Psoas muscle (tissue), 8 donors: ENCODE measurements around the gene ATG16L2. TPM values are rescaled to one million over a fixed set of nuclear protein-coding genes. Genes with fewer than 3 reads are reported as not detected.
"Not testable (repeated sequence)": the region's sequence is repeated elsewhere in the genome, so short reads cannot be mapped to it uniquely, and the experiment has no call there.

Experiments
- ATAC-seq, 4 donors: fragments of 200-7000 bp; cut with Tn5 transposase; one replicate each; pipeline ENCODE4 v1.9.1; 2020; ENCODE audit warnings: moderate library complexity in 3 of 4, mild to moderate bottlenecking in 2 of 4
- DNase-seq, 2 donors: peaks; one replicate each; pipeline ENCODE4 v3.0.0-alpha.2; 2020
- H3K27ac ChIP-seq: fragments of 200-600 bp; one replicate; pipeline ENCODE4 v1.8.0; 2022
- H3K27me3 ChIP-seq, 3 donors: fragments of 200-600 bp in 1 of 3; one replicate each; pipeline versions ENCODE4 v1.6.1 to v1.8.0; 2013 to 2022; ENCODE audit warnings: low read length in 2 of 3, mild to moderate bottlenecking in 2 of 3, moderate library complexity in 1 of 3; ENCODE audit not compliant: insufficient read depth in 3 of 3
- H3K36me3 ChIP-seq, 2 donors: fragments of 200-600 bp in 1 of 2; one replicate each; pipeline versions ENCODE4 v1.6.1 to v1.8.0; 2013 to 2022; ENCODE audit warnings: low read depth in 1 of 2, mild to moderate bottlenecking in 1 of 2, moderate library complexity in 1 of 2; ENCODE audit not compliant: insufficient read depth in 1 of 2
- H3K4me1 ChIP-seq: fragments of 200-600 bp; one replicate; pipeline ENCODE4 v1.8.0; 2022
- H3K4me3 ChIP-seq: fragments of 200-600 bp; one replicate; pipeline ENCODE4 v1.8.0; 2022; ENCODE audit warnings: mild to moderate bottlenecking
- H3K9me3 ChIP-seq: fragments of 200-600 bp; one replicate; pipeline ENCODE4 v1.8.0; 2022
- WGBS, 3 donors: extraction: QIAGEN DNeasy Blood & Tissue Kit; methylation state at CpG; one replicate each; pipeline versions ENCODE4 v1.1.6 to v1.1.7; 2013; 5-methylcytosine and 5-hydroxymethylcytosine counted together
- intact Hi-C, 2 donors: fragments of 100-400 bp; cut with DNase I; formaldehyde crosslinking; loops; one replicate each; pipeline versions ENCODE4 v1.11.0 to v1.14.2; 2022
- polyA plus RNA-seq, 3 donors: library from polyadenylated mRNA; stranded (reverse); fragments of 200-250 nt; gene quantifications; one replicate each; pipeline ENCODE4 v1.2.3, GENCODE V29; 2013
- total RNA-seq, 4 donors: library from RNA; stranded (reverse); fragmentation: NEBNext Ultra II Directional in 2 of 4; extraction: Animal tissue kit (Norgen Biotek cat#: 25700) in 2 of 4; gene quantifications; one replicate each; pipeline versions ENCODE4 v1.2.1 to v1.2.4, GENCODE V29; 2021 to 2023
- TF ChIP-seq, protein P1 (sequence below): fragments of 200-600 bp; IDR thresholded peaks from one replicate; pipeline ENCODE4 v1.8.0; 2022; ENCODE audit warnings: antibody characterized with exemption
- donor health status: healthy with polysubstance abuse.
- donor health status: DM: no; HTN: no; CAD: no; lungs with moderate emphysema.
- donor health status: Bipolar disorder and iron deficiency.
- donor health status: healthy.
- donor health status: DM: yes; HTN: yes; CAD: no.
- donor health status: DM: no; HTN: no; CAD: no.
- donor health status: DM: no; HTN: no; CAD: no.
- donor health status: DM: yes; HTN: yes; CAD: no.

ATG16L2 gene
- total and polyA plus RNA-seq, 7 donors, result 3.9 to 9.6 (median 4.9) TPM

DNA sequence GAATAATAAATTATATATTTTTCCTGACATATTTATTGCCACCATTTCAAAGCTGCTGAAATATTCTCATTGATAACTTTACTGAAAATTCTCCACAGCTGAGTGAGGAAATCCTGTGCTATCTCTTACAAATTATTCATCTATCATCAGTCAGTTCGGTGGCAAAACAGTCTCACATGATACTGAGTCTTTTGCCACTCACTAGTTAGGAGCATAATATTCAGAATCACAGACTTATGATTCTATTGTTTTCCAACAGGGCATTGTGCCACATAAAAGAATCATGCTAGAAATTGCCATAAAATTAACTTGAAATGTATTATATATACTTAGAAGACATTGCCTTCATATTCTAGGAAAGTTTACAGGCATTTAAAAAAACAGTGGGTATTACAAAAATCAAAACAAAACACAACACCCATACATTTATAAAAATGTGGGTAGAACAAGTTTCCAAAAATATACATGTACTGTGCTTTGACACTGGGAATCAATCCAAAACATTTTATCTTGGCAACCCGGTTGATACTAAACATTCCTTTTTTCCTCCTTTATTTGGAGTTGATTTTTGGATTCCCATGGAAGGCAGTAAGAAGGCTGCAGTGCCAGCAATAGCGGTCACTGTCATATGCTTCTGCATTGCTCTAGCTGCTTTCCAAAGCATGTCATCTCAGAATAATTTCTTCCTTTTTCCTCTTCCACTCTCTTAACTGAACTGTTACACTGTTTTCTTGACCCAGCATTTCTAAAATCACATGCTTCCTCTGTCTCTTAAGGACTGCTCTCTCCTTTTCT lies 42.5 kb downstream of the ATG16L2 start:
- Histone ChIP-seq H3K4me1 (peaks cover 5% of the 10 kb centered on the region), H3K9me3 (no peaks in the 10 kb centered on the region), H3K27me3 (no peaks in the 10 kb centered on the region), H3K36me3 (peaks cover 0 to 5% of the 10 kb centered on the region in 2 donors), H3K27ac (no peak overlapping the region), H3K4me3 (no peak overlapping the region)
- TF ChIP-seq, protein P1, sequence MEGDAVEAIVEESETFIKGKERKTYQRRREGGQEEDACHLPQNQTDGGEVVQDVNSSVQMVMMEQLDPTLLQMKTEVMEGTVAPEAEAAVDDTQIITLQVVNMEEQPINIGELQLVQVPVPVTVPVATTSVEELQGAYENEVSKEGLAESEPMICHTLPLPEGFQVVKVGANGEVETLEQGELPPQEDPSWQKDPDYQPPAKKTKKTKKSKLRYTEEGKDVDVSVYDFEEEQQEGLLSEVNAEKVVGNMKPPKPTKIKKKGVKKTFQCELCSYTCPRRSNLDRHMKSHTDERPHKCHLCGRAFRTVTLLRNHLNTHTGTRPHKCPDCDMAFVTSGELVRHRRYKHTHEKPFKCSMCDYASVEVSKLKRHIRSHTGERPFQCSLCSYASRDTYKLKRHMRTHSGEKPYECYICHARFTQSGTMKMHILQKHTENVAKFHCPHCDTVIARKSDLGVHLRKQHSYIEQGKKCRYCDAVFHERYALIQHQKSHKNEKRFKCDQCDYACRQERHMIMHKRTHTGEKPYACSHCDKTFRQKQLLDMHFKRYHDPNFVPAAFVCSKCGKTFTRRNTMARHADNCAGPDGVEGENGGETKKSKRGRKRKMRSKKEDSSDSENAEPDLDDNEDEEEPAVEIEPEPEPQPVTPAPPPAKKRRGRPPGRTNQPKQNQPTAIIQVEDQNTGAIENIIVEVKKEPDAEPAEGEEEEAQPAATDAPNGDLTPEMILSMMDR, result no peak
- intact Hi-C loops, result no loop called here
- WGBS, 3 donors, result 12 to 18% (median 16%) methylated on average over 3 of the region's 3 CpGs
- no peak for DNase-seq
- no peak for ATAC-seq

DNA sequence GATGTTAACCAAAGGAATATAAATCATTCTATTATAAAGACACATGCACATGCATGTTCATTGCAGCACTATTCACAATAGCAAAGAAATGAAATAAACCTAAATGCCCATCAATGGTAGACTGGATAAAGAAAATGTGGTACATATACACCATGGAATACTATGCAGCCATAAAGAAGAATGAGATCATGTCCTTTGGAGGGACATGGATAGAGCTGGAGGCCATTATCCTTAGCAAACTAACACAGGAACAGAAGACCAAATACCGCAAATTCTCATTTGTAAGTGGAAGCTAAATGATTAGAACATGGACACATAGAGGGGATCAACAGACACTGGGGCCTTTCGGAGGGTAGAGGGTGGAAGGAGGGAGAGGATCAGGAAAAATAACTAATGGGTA lies 44.1 kb downstream of the ATG16L2 start:
- H3K4me1 ChIP-seq, intact Hi-C loops, H3K9me3 ChIP-seq, H3K27me3 ChIP-seq, H3K27ac ChIP-seq, H3K4me3 ChIP-seq, H3K36me3 ChIP-seq, DNase-seq, ATAC-seq: not testable (repeated sequence)
- 98 to 100% (median 99%) methylated on average over 2 of the region's 2 CpGs for WGBS, 3 donors

DNA sequence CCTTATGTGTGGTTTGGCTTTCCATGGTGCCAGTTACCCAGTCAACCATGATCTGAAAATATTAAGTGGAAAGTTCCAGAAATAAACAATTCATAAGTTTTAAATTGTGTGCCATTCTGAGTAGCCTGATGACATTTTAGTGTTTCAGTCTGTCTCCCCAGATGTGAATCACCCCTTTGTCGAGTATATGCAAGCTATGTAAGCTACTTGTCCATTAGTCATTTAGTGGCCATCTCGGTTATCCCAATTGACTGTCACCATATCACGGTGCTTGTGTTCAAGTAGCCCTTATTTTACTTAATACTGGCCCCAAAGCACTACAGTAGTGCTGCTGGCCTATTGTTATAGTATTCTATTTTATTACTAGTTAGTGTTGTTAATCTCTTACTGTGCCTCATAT lies 44.9 kb downstream of the ATG16L2 start:
- Histone ChIP-seq H3K4me3 (no peak overlapping the region), H3K4me1 (peaks cover 5% of the 10 kb centered on the region), H3K36me3 (peaks cover 0 to 5% of the 10 kb centered on the region in 2 donors), H3K27ac (no peak overlapping the region), H3K9me3 (no peaks in the 10 kb centered on the region), H3K27me3 (no peaks in the 10 kb centered on the region)
- no peak for DNase-seq
- no peak for ATAC-seq
- intact Hi-C loops, result no loop called here
- TF ChIP-seq, protein P1, result no peak
- 94 to 97% (median 96%) methylated on average over 3 of the region's 3 CpGs for WGBS, 3 donors

DNA sequence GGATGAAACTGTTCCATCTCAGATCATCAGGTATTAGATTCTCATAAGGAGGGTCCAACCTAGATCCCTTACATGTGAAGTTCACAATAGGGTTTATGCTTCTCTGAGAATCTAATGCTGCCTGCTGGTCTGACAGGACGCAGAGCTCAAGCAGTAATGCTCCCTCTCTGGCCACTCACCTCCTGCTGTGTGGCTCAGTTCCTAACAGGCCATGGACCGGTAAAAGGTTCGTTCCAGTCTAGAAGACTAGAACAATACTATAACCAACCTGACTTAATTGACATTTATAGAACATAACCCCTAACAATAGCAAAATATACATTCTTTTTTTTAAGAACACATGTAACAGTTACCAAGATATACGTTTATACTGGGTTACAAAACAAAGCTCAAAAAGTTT lies 45.8 kb downstream of the ATG16L2 start:
- ATAC-seq (no peak), DNase-seq (no peak)
- Histone ChIP-seq H3K9me3 (no peaks in the 10 kb centered on the region), H3K4me3 (no peak overlapping the region), H3K27me3 (no peaks in the 10 kb centered on the region), H3K27ac (no peak overlapping the region), H3K36me3 (peaks cover 0 to 3% of the 10 kb centered on the region in 2 donors), H3K4me1 (peaks cover 5% of the 10 kb centered on the region)
- TF ChIP-seq, protein P1, result no peak
- WGBS, 3 donors, result 93 to 97% (median 96%) methylated on average over 4 of the region's 4 CpGs
- intact Hi-C loops, result no loop called here

DNA sequence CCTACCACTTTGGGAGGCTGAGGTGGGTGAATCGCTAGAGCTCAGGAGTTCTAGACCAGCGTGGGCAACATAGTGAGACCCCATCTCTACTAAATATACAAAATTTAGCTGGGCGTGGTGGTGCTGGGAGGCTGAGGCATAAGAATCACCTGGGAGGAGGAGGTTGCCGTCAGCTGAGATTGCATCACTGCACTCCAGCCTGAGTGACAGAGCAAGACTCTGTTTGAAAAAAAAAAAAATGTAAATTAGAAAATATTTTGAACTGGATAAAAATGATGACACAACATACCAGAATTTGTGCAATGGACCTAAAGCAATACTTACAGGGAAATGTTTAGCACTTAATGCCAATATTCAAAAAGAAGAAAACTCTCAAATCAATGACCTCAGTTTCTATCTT lies 46.4 kb downstream of the ATG16L2 start:
- Histone ChIP-seq H3K27me3 (no peaks in the 10 kb centered on the region), H3K4me3 (no peak overlapping the region), H3K9me3 (no peaks in the 10 kb centered on the region), H3K36me3 (no peaks in the 10 kb centered on the region), H3K4me1 (peaks cover 5% of the 10 kb centered on the region), H3K27ac (no peak overlapping the region)
- intact Hi-C loops, result no loop called here
- TF ChIP-seq, protein P1, result no peak
- 95 to 100% (median 96%) methylated on average over 4 of the region's 4 CpGs for WGBS, 3 donors
- ATAC-seq, result no peak
- DNase-seq, result no peak
